Neuronal stem cell (in vitro differentiated cells): ENCODE data around the gene ABHD16A.

ENCODE experiments used
- DNase-seq: peaks from one replicate; pipeline ENCODE4 v3.0.0-alpha.2; 2013; ENCODE audit warnings: low spot score
- H2AFZ ChIP-seq: one replicate; pipeline ENCODE4 v1.6.1; 2013; ENCODE audit warnings: mild to moderate bottlenecking, low read length, inconsistent platforms
- H2AK5ac ChIP-seq: 2 replicates; pipeline ENCODE4 v1.6.1; 2013; ENCODE audit warnings: low read depth, mild to moderate bottlenecking, inconsistent platforms, low read length, moderate library complexity, mixed read lengths
- H2BK120ac ChIP-seq: 2 replicates; pipeline ENCODE4 v1.6.1; 2013; ENCODE audit warnings: low read depth, mild to moderate bottlenecking, inconsistent platforms, low read length, moderate library complexity, mixed read lengths
- H2BK12ac ChIP-seq: one replicate; pipeline ENCODE4 v1.6.1; 2013; ENCODE audit warnings: low read length, inconsistent platforms
- H2BK15ac ChIP-seq: 2 replicates; pipeline ENCODE4 v1.6.1; 2013; ENCODE audit warnings: mild to moderate bottlenecking, low read length, inconsistent platforms, mixed read lengths
- H2BK5ac ChIP-seq: one replicate; pipeline ENCODE4 v1.6.1; 2013; ENCODE audit warnings: inconsistent platforms, mild to moderate bottlenecking, low read length, moderate library complexity
- H3K14ac ChIP-seq: one replicate; pipeline ENCODE4 v1.6.1; 2013; ENCODE audit warnings: low read length, inconsistent platforms
- H3K18ac ChIP-seq: 2 replicates; pipeline ENCODE4 v1.6.1; 2013; ENCODE audit warnings: low read length, inconsistent platforms
- H3K23ac ChIP-seq: 2 replicates; pipeline ENCODE4 v1.6.1; 2013; ENCODE audit warnings: low read depth, mild to moderate bottlenecking, mixed read lengths, low read length, inconsistent platforms; ENCODE audit not compliant: poor library complexity
- H3K27ac ChIP-seq: replicated peaks from 3 replicates; pipeline ENCODE4 v1.5.1; 2013; ENCODE audit warnings: low read length, inconsistent platforms
- H3K27me3 ChIP-seq, 3 experiments: 2 replicates each; pipeline ENCODE4 v1.6.1; 2013; ENCODE audit warnings: low read length in 3 of 3, mild to moderate bottlenecking in 2 of 3, inconsistent platforms in 1 of 3, low read depth in 1 of 3, mixed read lengths in 1 of 3, moderate library complexity in 1 of 3; ENCODE audit not compliant: control insufficient read depth in 3 of 3, insufficient read depth in 3 of 3
- H3K36me3 ChIP-seq, 2 donors: replicated peaks in 1 of 2; 2 replicates each; pipeline ENCODE4 v1.6.1; 2013; ENCODE audit warnings: low read length in 2 of 2; ENCODE audit not compliant: control insufficient read depth in 2 of 2, insufficient read depth in 2 of 2
- H3K4ac ChIP-seq: 2 replicates; pipeline ENCODE4 v1.6.1; 2013; ENCODE audit warnings: inconsistent platforms, mild to moderate bottlenecking, low read length, moderate library complexity
- H3K4me1 ChIP-seq, 2 donors: 1 replicate in 1 of 2; 2 replicates in 1 of 2; pipeline ENCODE4 v1.6.1; 2013; ENCODE audit warnings: low read length in 2 of 2, low read depth in 1 of 2; ENCODE audit not compliant: control insufficient read depth in 2 of 2, insufficient read depth in 1 of 2
- H3K4me2 ChIP-seq: one replicate; pipeline ENCODE4 v1.6.1; 2013; ENCODE audit warnings: mild to moderate bottlenecking, low read length, inconsistent platforms; ENCODE audit not compliant: insufficient read depth, poor library complexity, severe bottlenecking
- H3K4me3 ChIP-seq, 2 donors: 2 replicates each; pipeline ENCODE4 v1.5.1; 2013; ENCODE audit warnings: low read length in 2 of 2, mild to moderate bottlenecking in 2 of 2, inconsistent platforms in 1 of 2, moderate library complexity in 1 of 2
- H3K79me1 ChIP-seq: one replicate; pipeline ENCODE4 v1.6.1; 2013; ENCODE audit warnings: low read depth, mild to moderate bottlenecking, inconsistent platforms, low read length, moderate library complexity
- H3K9ac ChIP-seq: one replicate; pipeline ENCODE4 v1.6.1; 2013; ENCODE audit warnings: mild to moderate bottlenecking, low read depth, low read length, inconsistent platforms; ENCODE audit not compliant: poor library complexity
- H3K9me3 ChIP-seq, 2 donors: replicated peaks in 1 of 2; 2 replicates each; pipeline versions ENCODE3 to v1.6.1; 2013; ENCODE audit warnings: low read length in 2 of 2, mild to moderate bottlenecking in 2 of 2, inconsistent platforms in 1 of 2, low read depth in 1 of 2, mixed read lengths in 1 of 2, moderate library complexity in 1 of 2; ENCODE audit not compliant: control insufficient read depth in 2 of 2, insufficient read depth in 1 of 2
- H4K8ac ChIP-seq: one replicate; pipeline ENCODE4 v1.6.1; 2013; ENCODE audit warnings: low read depth, mild to moderate bottlenecking, inconsistent platforms, low read length, moderate library complexity
- H4K91ac ChIP-seq: one replicate; pipeline ENCODE4 v1.6.1; 2013; ENCODE audit warnings: low read length, low read depth, mild to moderate bottlenecking, inconsistent platforms; ENCODE audit not compliant: poor library complexity
- WGBS, 2 donors: extraction: QIAGEN DNeasy Blood & Tissue Kit; methylation state at CpG; one replicate each; pipeline ENCODE4 v1.1.7; 2013; ENCODE audit warnings: missing lambda C conversion rate in 2 of 2, mixed read lengths in 1 of 2; ENCODE audit not compliant: insufficient read length in 2 of 2, insufficient replicate concordance in 1 of 2; ENCODE audit errors: extremely low coverage in 2 of 2; 5-methylcytosine and 5-hydroxymethylcytosine counted together

ABHD16A gene

GRCh38 chr6:31749301-31750036 lies 46.3 kb upstream of the ABHD16A start:
- no peak overlapping the region for H2BK120ac ChIP-seq
- no peaks in the 10 kb centered on the region for H3K79me1 ChIP-seq
- H3K9ac ChIP-seq, result no peak overlapping the region
- H3K9me3 ChIP-seq, result no peaks in the 10 kb centered on the region
- no peak overlapping the region for H2AFZ ChIP-seq
- H3K23ac ChIP-seq, result no peak overlapping the region
- no peak for DNase-seq
- H3K27ac ChIP-seq, result no peak overlapping the region
- no peak overlapping the region for H3K14ac ChIP-seq
- peaks cover 0 to 3% of the 10 kb centered on the region in 2 donors for H3K4me1 ChIP-seq
- H2BK12ac ChIP-seq, result no peak overlapping the region
- H2BK5ac ChIP-seq, result no peak overlapping the region
- H3K36me3 ChIP-seq, result peaks cover 6 to 61% of the 10 kb centered on the region in 2 donors
- H4K91ac ChIP-seq, result no peak overlapping the region
- no peak overlapping the region for H2AK5ac ChIP-seq
- H4K8ac ChIP-seq, result no peak overlapping the region
- no peak overlapping the region for H2BK15ac ChIP-seq
- no peak overlapping the region for H3K18ac ChIP-seq
- WGBS, 2 donors, result no CpG with 5 or more reads among the region's 8 CpGs
- H3K27me3 ChIP-seq, result no peaks in the 10 kb centered on the region
- H3K4me2 ChIP-seq, result no peak overlapping the region
- no peak overlapping the region for H3K4me3 ChIP-seq
- no peak overlapping the region for H3K4ac ChIP-seq

- Histone ChIP-seq H2BK5ac (no peak overlapping the region), H3K4ac (no peak overlapping the region), H3K27me3 (no peaks in the 10 kb centered on the region), H3K79me1 (no peaks in the 10 kb centered on the region), H3K14ac (no peak overlapping the region), H3K9me3 (no peaks in the 10 kb centered on the region), H3K23ac (no peak overlapping the region), H4K91ac (no peak overlapping the region), H3K18ac (no peak overlapping the region), H4K8ac (no peak overlapping the region), H2AK5ac (no peak overlapping the region), H3K9ac (no peak overlapping the region), H2BK120ac (no peak overlapping the region), H3K4me2 (no peak overlapping the region), H3K4me3 (no peak overlapping the region), H2BK15ac (no peak overlapping the region), H2BK12ac (no peak overlapping the region), H2AFZ (no peak overlapping the region), H3K27ac (no peak overlapping the region), H3K36me3 (peaks cover 13 to 73% of the 10 kb centered on the region in 2 donors), H3K4me1 (peaks cover 2 to 8% of the 10 kb centered on the region in 2 donors)
- no peak for DNase-seq
- WGBS, 2 donors, result no CpG with 5 or more reads among the region's 1 CpG
Measured at GRCh38 chr6:31744422-31744821, 41.3 kb upstream of the ABHD16A start.

- Histone ChIP-seq H2BK15ac (no peak overlapping the region), H3K4me1 (peaks cover 16 to 22% of the 10 kb centered on the region in 2 donors), H2AK5ac (no peak overlapping the region), H3K23ac (no peak overlapping the region), H4K91ac (no peak overlapping the region), H3K9ac (peak overlapping the region; percentile 13), H2BK120ac (no peak overlapping the region), H3K27ac (no peak overlapping the region), H3K4me2 (no peak overlapping the region), H3K14ac (no peak overlapping the region), H3K4me3 (no peak overlapping the region), H3K18ac (no peak overlapping the region), H4K8ac (no peak overlapping the region), H2BK12ac (peak overlapping the region; percentile 18), H2AFZ (no peak overlapping the region), H3K79me1 (no peaks in the 10 kb centered on the region), H2BK5ac (no peak overlapping the region), H3K36me3 (peaks cover 12 to 62% of the 10 kb centered on the region in 2 donors), H3K4ac (no peak overlapping the region), H3K27me3 (no peaks in the 10 kb centered on the region), H3K9me3 (no peaks in the 10 kb centered on the region)
- WGBS, 2 donors, result no CpG with 5 or more reads among the region's 3 CpGs
- DNase-seq, result no peak
Measured at GRCh38 chr6:31742894-31743293, 39.8 kb upstream of the ABHD16A start.

- no peak overlapping the region for H3K4me3 ChIP-seq
- peaks cover 22 to 26% of the 10 kb centered on the region in 2 donors for H3K4me1 ChIP-seq
- H3K9ac ChIP-seq, result no peak overlapping the region
- H3K18ac ChIP-seq, result no peak overlapping the region
- WGBS, 2 donors, result no CpG with 5 or more reads among the region's 2 CpGs
- H3K4ac ChIP-seq, result no peak overlapping the region
- H2BK120ac ChIP-seq, result no peak overlapping the region
- H3K14ac ChIP-seq, result no peak overlapping the region
- H4K8ac ChIP-seq, result no peak overlapping the region
- H3K4me2 ChIP-seq, result no peak overlapping the region
- H4K91ac ChIP-seq, result peak overlapping the region; percentile 19
- H2AFZ ChIP-seq, result no peak overlapping the region
- H2AK5ac ChIP-seq, result no peak overlapping the region
- peaks cover 1% of the 10 kb centered on the region for H3K79me1 ChIP-seq
- H3K27me3 ChIP-seq, result no peaks in the 10 kb centered on the region
- H3K36me3 ChIP-seq, result peaks cover 7 to 51% of the 10 kb centered on the region in 2 donors
- no peak overlapping the region for H2BK15ac ChIP-seq
- H2BK12ac ChIP-seq, result no peak overlapping the region
- DNase-seq, result no peak
- no peaks in the 10 kb centered on the region for H3K9me3 ChIP-seq
- H3K23ac ChIP-seq, result no peak overlapping the region
- H3K27ac ChIP-seq, result no peak overlapping the region
- no peak overlapping the region for H2BK5ac ChIP-seq
Measured at GRCh38 chr6:31741815-31742214, 38.7 kb upstream of the ABHD16A start.
